HAP-1 (cell line): ENCODE results near the gene SYNM.

ENCODE experiments used
- DNase-seq, 2 experiments: peaks; one replicate each; pipeline ENCODE4 v3.0.0-alpha.2; 2016 to 2020; ENCODE audit warnings: low spot score in 2 of 2
- H3K27me3 ChIP-seq: fragments of 250-450 bp; sonication (Bioruptor Pico); 2 replicates; pipeline ENCODE4 v1.5.1; 2020; ENCODE audit warnings: low read depth, mild to moderate bottlenecking, moderate library complexity
- H3K36me3 ChIP-seq: fragments of 250-450 bp; sonication (Bioruptor Pico); replicated peaks from 2 replicates; pipeline ENCODE4 v1.5.1; 2020; ENCODE audit warnings: mild to moderate bottlenecking
- H3K4me1 ChIP-seq: fragments of 250-450 bp; sonication (Bioruptor Pico); 2 replicates; pipeline ENCODE4 v1.5.1; 2020; ENCODE audit warnings: mild to moderate bottlenecking
- H3K4me3 ChIP-seq: fragments of 250-450 bp; sonication (Bioruptor Pico); 2 replicates; pipeline ENCODE4 v1.5.1; 2020; ENCODE audit warnings: mild to moderate bottlenecking, moderate library complexity
- H3K9me3 ChIP-seq: fragments of 250-450 bp; sonication (Bioruptor Pico); 2 replicates; pipeline ENCODE4 v1.5.1; 2020; ENCODE audit warnings: mild to moderate bottlenecking, moderate library complexity
- in situ Hi-C: fragments of 300-500 bp; cut with MboI; formaldehyde crosslinking; loops from 3 replicates; pipeline ENCODE4 v1.14.3; 2020; ENCODE audit warnings: low sequenced_read_pairs, inconsistent platforms, mixed read lengths

SYNM gene

GRCh38 chr15:99172989-99173388 lies 68.1 kb downstream of the SYNM start:
- Histone ChIP-seq H3K4me1 (no peaks in the 10 kb centered on the region), H3K9me3 (no peaks in the 10 kb centered on the region), H3K4me3 (no peak overlapping the region), H3K36me3 (no peaks in the 10 kb centered on the region), H3K27me3 (no peaks in the 10 kb centered on the region)
- in situ Hi-C loops: no loop called here
- DNase-seq: no peak

GRCh38 chr15:99174567-99175395 lies 69.9 kb downstream of the SYNM start:
- Histone ChIP-seq H3K4me1 (no peaks in the 10 kb centered on the region), H3K4me3 (no peak overlapping the region), H3K36me3 (no peaks in the 10 kb centered on the region), H3K27me3 (no peaks in the 10 kb centered on the region), H3K9me3 (no peaks in the 10 kb centered on the region)
- in situ Hi-C loops: no loop called here
- DNase-seq: no peak

GRCh38 chr15:99176757-99177156 lies 71.9 kb downstream of the SYNM start:
- H3K27me3 ChIP-seq: no peaks in the 10 kb centered on the region
- no peaks in the 10 kb centered on the region for H3K9me3 ChIP-seq
- DNase-seq: no peak
- H3K36me3 ChIP-seq: no peaks in the 10 kb centered on the region
- H3K4me3 ChIP-seq: no peak overlapping the region
- H3K4me1 ChIP-seq: no peaks in the 10 kb centered on the region
- in situ Hi-C loops: no loop called here

- Histone ChIP-seq H3K4me1 (no peaks in the 10 kb centered on the region), H3K4me3 (no peak overlapping the region), H3K27me3 (no peaks in the 10 kb centered on the region), H3K9me3 (no peaks in the 10 kb centered on the region), H3K36me3 (no peaks in the 10 kb centered on the region)
- in situ Hi-C loops: no loop called here
- no peak for DNase-seq
Measured at GRCh38 chr15:99177679-99178078, 72.8 kb downstream of the SYNM start.

- Histone ChIP-seq H3K36me3 (no peaks in the 10 kb centered on the region), H3K4me1 (no peaks in the 10 kb centered on the region), H3K27me3 (no peaks in the 10 kb centered on the region), H3K4me3 (no peak overlapping the region), H3K9me3 (no peaks in the 10 kb centered on the region)
- DNase-seq: no peak
- in situ Hi-C loops: no loop called here
Measured at GRCh38 chr15:99180086-99180963, 75.4 kb downstream of the SYNM start.

- Histone ChIP-seq H3K36me3 (no peaks in the 10 kb centered on the region), H3K27me3 (no peaks in the 10 kb centered on the region), H3K9me3 (no peaks in the 10 kb centered on the region), H3K4me1 (no peaks in the 10 kb centered on the region), H3K4me3 (no peak overlapping the region)
- no peak for DNase-seq
- in situ Hi-C loops: no loop called here
Measured at GRCh38 chr15:99180964-99181306, 76.1 kb downstream of the SYNM start.

GRCh38 chr15:99181545-99181971 lies 76.7 kb downstream of the SYNM start:
- H3K36me3 ChIP-seq: no peaks in the 10 kb centered on the region
- in situ Hi-C loops: no loop called here
- no peaks in the 10 kb centered on the region for H3K9me3 ChIP-seq
- no peak for DNase-seq
- no peak overlapping the region for H3K4me3 ChIP-seq
- H3K27me3 ChIP-seq: no peaks in the 10 kb centered on the region
- H3K4me1 ChIP-seq: no peaks in the 10 kb centered on the region

- no peaks in the 10 kb centered on the region for H3K27me3 ChIP-seq
- H3K4me3 ChIP-seq: no peak overlapping the region
- no peaks in the 10 kb centered on the region for H3K4me1 ChIP-seq
- H3K36me3 ChIP-seq: no peaks in the 10 kb centered on the region
- H3K9me3 ChIP-seq: no peaks in the 10 kb centered on the region
- no peak for DNase-seq
- in situ Hi-C loops: no loop called here
Measured at GRCh38 chr15:99182791-99183190, 77.9 kb downstream of the SYNM start.
